Endothelial cell of hepatic sinusoid (primary cell): ENCODE measurements around the gene HYAL2.
"Not testable (repeated sequence)": the region's sequence is repeated elsewhere in the genome, so short reads cannot be mapped to it uniquely, and the experiment has no call there.

Source experiments
- in situ Hi-C: cut with HindIII; loops from 2 replicates; pipeline ENCODE4 v1.10.0; 2017; ENCODE audit warnings: low sequenced_read_pairs

Gene HYAL2

GRCh38 chr3:50273689-50274065 is 48.9 kb downstream of the HYAL2 start:
- in situ Hi-C loops, result no loop called here

- in situ Hi-C loops, result no loop called here
Measured at GRCh38 chr3:50272911-50273688, 49.4 kb downstream of the HYAL2 start.

- in situ Hi-C loops, result not testable (repeated sequence)
Measured at GRCh38 chr3:50272538-50272910, 50.0 kb downstream of the HYAL2 start.

GRCh38 chr3:50271314-50271936 is 51.1 kb downstream of the HYAL2 start:
- in situ Hi-C loops, result no loop called here

GRCh38 chr3:50270422-50271224 is 51.9 kb downstream of the HYAL2 start:
- in situ Hi-C loops, result no loop called here

GRCh38 chr3:50269977-50270413 is 52.5 kb downstream of the HYAL2 start:
- in situ Hi-C loops, result no loop called here

- in situ Hi-C loops, result no loop called here
Measured at GRCh38 chr3:50269460-50269859, 53.1 kb downstream of the HYAL2 start.

- in situ Hi-C loops, result no loop called here
Measured at GRCh38 chr3:50268703-50269451, 53.7 kb downstream of the HYAL2 start, which contains the start of gene SEMA3B. TSS of gene SEMA3B (plus strand) at chr3:50269147. CDS start at chr3:50269241, 94 bp downstream.

GRCh38 chr3:50268276-50268675 is 54.3 kb downstream of the HYAL2 start:
- in situ Hi-C loops, result no loop called here
